PC-3 (cell line): Measurements from ENCODE around the gene SPP2. TPM values are rescaled to one million over a fixed set of nuclear protein-coding genes. Genes with fewer than 3 reads are reported as not detected.

Source experiments
- ATAC-seq: fragments of 200-7000 bp; cut with Tn5 transposase; 2 replicates; pipeline ENCODE4 v1.9.1; 2020; ENCODE audit warnings: mild to moderate bottlenecking, moderate library complexity
- BruUV-seq: library from RNA; stranded (reverse); fragments of 400-500 nt; replicated peaks from 2 replicates; lab custom pipeline; 2021; lab: Mats Ljungman, UMichigan
- CTCF ChIA-PET: fragments of 300-600 bp; sonication (Branson Sonifier 250); formaldehyde crosslinking; loops from one replicate; lab custom pipeline; 2022; ENCODE audit warnings: antibody characterized with exemption; lab: Charles Lee
- POLR2A ChIA-PET: fragments of 300-600 bp; sonication (Branson Sonifier 250); formaldehyde crosslinking; loops from one replicate; lab custom pipeline; 2022; ENCODE audit warnings: antibody characterized with exemption; ENCODE audit not compliant: unreplicated experiment; lab: Charles Lee
- DNase-seq: peaks from one replicate; pipeline ENCODE4 v3.0.0-alpha.2; 2015
- H2AFZ ChIP-seq: fragments of 300-600 bp; sonication (generic); 2 replicates; pipeline ENCODE4 v1.6.0; 2016; ENCODE audit warnings: antibody characterized with exemption, low read length
- H3F3A ChIP-seq: fragments of 300-600 bp; sonication (generic); one replicate; pipeline ENCODE4 v1.6.0; 2017; ENCODE audit warnings: antibody characterized with exemption, low read length, control low read depth, mild to moderate bottlenecking; ENCODE audit not compliant: unreplicated experiment
- H3K27ac ChIP-seq: fragments of 300-600 bp; sonication (generic); 2 replicates; pipeline ENCODE4 v1.5.1; 2016; ENCODE audit warnings: mild to moderate bottlenecking, low read length
- H3K27me3 ChIP-seq: fragments of 300-600 bp; sonication (generic); 2 replicates; pipeline ENCODE4 v1.6.1; 2016; ENCODE audit warnings: low read length, mixed read lengths
- H3K36me3 ChIP-seq: fragments of 300-600 bp; sonication (generic); 2 replicates; pipeline ENCODE4 v1.6.1; 2016; ENCODE audit warnings: low read depth, mixed run types, low read length, mixed read lengths
- H3K4me1 ChIP-seq: fragments of 300-600 bp; sonication (generic); 2 replicates; pipeline ENCODE4 v1.5.1; 2016; ENCODE audit warnings: low read length; ENCODE audit not compliant: insufficient read depth
- H3K4me2 ChIP-seq: fragments of 300-600 bp; sonication (generic); 2 replicates; pipeline ENCODE4 v1.6.0; 2016; ENCODE audit warnings: low read length
- H3K4me3 ChIP-seq: fragments of 300-600 bp; sonication (generic); 2 replicates; pipeline ENCODE4 v1.5.1; 2016; ENCODE audit warnings: mild to moderate bottlenecking, low read length, mixed read lengths
- H3K79me2 ChIP-seq: fragments of 300-600 bp; sonication (generic); 2 replicates; pipeline ENCODE4 v1.6.1; 2017; ENCODE audit warnings: low read length, mixed read lengths
- H3K9ac ChIP-seq: fragments of 300-600 bp; sonication (generic); 2 replicates; pipeline ENCODE4 v1.6.0; 2016; ENCODE audit warnings: mild to moderate bottlenecking, low read length
- H3K9me2 ChIP-seq: fragments of 300-600 bp; sonication (generic); replicated peaks from 2 replicates; pipeline ENCODE4 v1.6.1; 2016; ENCODE audit warnings: mixed run types, low read length, mixed read lengths
- H3K9me3 ChIP-seq: fragments of 300-600 bp; sonication (generic); 2 replicates; pipeline ENCODE4 v1.6.1; 2016; ENCODE audit warnings: low read length, mixed read lengths
- H4K20me1 ChIP-seq: fragments of 300-600 bp; sonication (generic); 2 replicates; pipeline ENCODE4 v1.6.1; 2016; ENCODE audit warnings: low read length, mixed read lengths
- EZH2 ChIP-seq: fragments of 300-600 bp; sonication (generic); IDR thresholded peaks from one replicate; pipeline ENCODE4 v1.6.1; 2017; ENCODE audit warnings: antibody characterized with exemption, mild to moderate bottlenecking, low read length; ENCODE audit not compliant: unreplicated experiment
- EZH2phosphoT487 ChIP-seq: fragments of 300-600 bp; sonication (generic); IDR thresholded peaks from 2 replicates; pipeline ENCODE4 v1.6.1; 2018; ENCODE audit warnings: mild to moderate bottlenecking, antibody characterized with exemption, low read length, borderline replicate concordance
- intact Hi-C: fragments of 100-400 bp; cut with micrococcal nuclease; formaldehyde crosslinking; loops from 2 replicates; pipeline ENCODE4 v1.9.0; 2023
- total RNA-seq: library from RNA; depleted of rRNA; stranded (reverse); fragments of >200 nt; gene quantifications from 2 replicates; pipeline ENCODE4 v1.2.3, GENCODE V29; 2014
- TF ChIP-seq, protein P1 (sequence below): fragments of 300-600 bp; sonication (generic); conservative IDR thresholded peaks from 2 replicates; pipeline ENCODE4 v1.5.1; 2017; ENCODE audit warnings: antibody characterized with exemption, low read depth, mild to moderate bottlenecking, low read length

SPP2 gene
- total RNA-seq, 1 experiment from 2014 or later: not detected

DNA sequence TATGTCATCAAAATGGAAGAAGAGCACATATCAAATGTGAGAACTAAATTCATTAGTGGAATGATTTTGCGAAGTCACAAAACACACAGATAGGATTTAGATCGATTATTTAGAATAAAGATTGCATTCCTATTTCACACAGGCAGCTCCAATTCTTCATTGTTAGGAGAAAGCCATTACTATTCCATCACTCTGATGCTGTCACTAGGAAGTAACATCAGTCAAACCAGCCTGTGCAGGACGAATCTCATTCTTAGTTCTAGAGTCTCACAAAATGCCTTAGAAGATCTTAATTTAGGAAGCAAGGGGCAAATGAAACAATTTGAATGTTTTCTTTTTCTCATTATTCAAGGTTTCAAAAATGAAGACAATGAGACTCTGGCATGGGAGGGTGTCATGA is 44.0 kb upstream of the SPP2 start:
- no peak for TF ChIP-seq EZH2phosphoT487
- TF ChIP-seq EZH2: no peak
- TF ChIP-seq, protein P1, sequence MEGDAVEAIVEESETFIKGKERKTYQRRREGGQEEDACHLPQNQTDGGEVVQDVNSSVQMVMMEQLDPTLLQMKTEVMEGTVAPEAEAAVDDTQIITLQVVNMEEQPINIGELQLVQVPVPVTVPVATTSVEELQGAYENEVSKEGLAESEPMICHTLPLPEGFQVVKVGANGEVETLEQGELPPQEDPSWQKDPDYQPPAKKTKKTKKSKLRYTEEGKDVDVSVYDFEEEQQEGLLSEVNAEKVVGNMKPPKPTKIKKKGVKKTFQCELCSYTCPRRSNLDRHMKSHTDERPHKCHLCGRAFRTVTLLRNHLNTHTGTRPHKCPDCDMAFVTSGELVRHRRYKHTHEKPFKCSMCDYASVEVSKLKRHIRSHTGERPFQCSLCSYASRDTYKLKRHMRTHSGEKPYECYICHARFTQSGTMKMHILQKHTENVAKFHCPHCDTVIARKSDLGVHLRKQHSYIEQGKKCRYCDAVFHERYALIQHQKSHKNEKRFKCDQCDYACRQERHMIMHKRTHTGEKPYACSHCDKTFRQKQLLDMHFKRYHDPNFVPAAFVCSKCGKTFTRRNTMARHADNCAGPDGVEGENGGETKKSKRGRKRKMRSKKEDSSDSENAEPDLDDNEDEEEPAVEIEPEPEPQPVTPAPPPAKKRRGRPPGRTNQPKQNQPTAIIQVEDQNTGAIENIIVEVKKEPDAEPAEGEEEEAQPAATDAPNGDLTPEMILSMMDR: no peak
- Histone ChIP-seq H3K9me3 (no peaks in the 10 kb centered on the region), H3K27ac (no peak overlapping the region), H3K27me3 (no peaks in the 10 kb centered on the region), H2AFZ (no peak overlapping the region), H3K36me3 (no peaks in the 10 kb centered on the region), H3K4me1 (peaks cover 13% of the 10 kb centered on the region), H3K4me2 (no peak overlapping the region), H3K79me2 (no peaks in the 10 kb centered on the region), H3K4me3 (no peak overlapping the region), H3K9ac (no peak overlapping the region), H4K20me1 (no peaks in the 10 kb centered on the region), H3F3A (no peaks in the 10 kb centered on the region), H3K9me2 (no peaks in the 10 kb centered on the region)
- CTCF ChIA-PET: no interaction called here
- no peak for ATAC-seq
- POLR2A ChIA-PET: no interaction called here
- no TSS peak for BruUV-seq
- intact Hi-C loops: no loop called here
- no peak for DNase-seq

DNA sequence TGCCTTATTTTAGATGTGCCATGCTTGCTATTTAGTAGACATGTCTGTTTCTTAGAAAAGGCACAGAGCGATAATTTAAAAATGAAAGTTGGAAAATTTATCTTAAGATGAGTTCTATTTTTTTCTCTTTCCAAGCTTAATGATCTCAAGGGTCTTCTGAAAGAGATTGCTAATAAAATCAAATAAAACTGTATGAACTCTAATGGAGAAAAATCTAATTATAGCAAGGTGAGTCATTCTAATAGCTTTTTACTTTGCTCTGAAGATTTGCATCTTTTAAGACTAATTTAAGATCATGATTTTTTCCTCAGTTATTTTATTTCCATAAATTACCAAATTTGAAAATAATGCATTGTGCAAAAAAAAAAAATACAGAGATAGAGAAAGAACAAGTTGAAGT is 36.1 kb upstream of the SPP2 start:
- Histone ChIP-seq H3K9ac (no peak overlapping the region), H2AFZ (no peak overlapping the region), H3K79me2 (no peaks in the 10 kb centered on the region), H3K27me3 (no peaks in the 10 kb centered on the region), H3K9me2 (no peaks in the 10 kb centered on the region), H3K27ac (no peak overlapping the region), H3K4me3 (no peak overlapping the region), H3K4me1 (no peaks in the 10 kb centered on the region), H3F3A (no peaks in the 10 kb centered on the region), H3K9me3 (no peaks in the 10 kb centered on the region), H4K20me1 (no peaks in the 10 kb centered on the region), H3K36me3 (no peaks in the 10 kb centered on the region), H3K4me2 (no peak overlapping the region)
- ChIA-PET CTCF (no interaction called here), POLR2A (no interaction called here)
- ATAC-seq: no peak
- DNase-seq: no peak
- BruUV-seq: no TSS peak
- TF ChIP-seq, protein P1: no peak
- TF ChIP-seq EZH2phosphoT487 (no peak), EZH2 (no peak)
- intact Hi-C loops: no loop called here

DNA sequence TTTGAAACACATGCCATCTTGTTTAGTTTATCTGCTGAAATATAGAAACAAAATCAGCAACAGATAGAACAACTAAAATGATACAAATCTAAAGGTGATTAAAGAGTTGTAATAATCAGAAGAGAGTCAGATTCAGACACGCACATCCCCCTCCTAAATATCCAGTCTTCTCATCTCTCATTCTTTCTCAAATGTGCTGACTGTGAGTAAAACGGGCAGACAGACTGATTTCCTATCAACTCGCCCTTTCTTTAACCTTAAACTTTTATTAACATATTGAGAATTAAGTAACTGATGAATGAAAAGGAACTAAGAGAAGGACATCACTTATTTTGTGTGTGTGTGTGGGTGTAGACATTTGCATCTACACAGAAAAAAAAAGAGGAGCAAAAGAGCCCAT is 34.6 kb upstream of the SPP2 start:
- Histone ChIP-seq H3K9me3 (no peaks in the 10 kb centered on the region), H3K4me1 (no peaks in the 10 kb centered on the region), H3K9me2 (no peaks in the 10 kb centered on the region), H3F3A (no peaks in the 10 kb centered on the region), H3K27me3 (no peaks in the 10 kb centered on the region), H4K20me1 (no peaks in the 10 kb centered on the region), H2AFZ (no peak overlapping the region), H3K9ac (no peak overlapping the region), H3K36me3 (no peaks in the 10 kb centered on the region), H3K4me3 (no peak overlapping the region), H3K79me2 (no peaks in the 10 kb centered on the region), H3K27ac (no peak overlapping the region), H3K4me2 (no peak overlapping the region)
- intact Hi-C loops: no loop called here
- DNase-seq (no peak), ATAC-seq (no peak)
- TF ChIP-seq, protein P1: no peak
- TF ChIP-seq EZH2phosphoT487 (no peak), EZH2 (no peak)
- ChIA-PET POLR2A (no interaction called here), CTCF (interaction anchor here (0.7 kb wide), 1 partner anchor 292 kb away, joined by 3 read pairs; no protein-coding TSS in a partner anchor)
- BruUV-seq: no TSS peak
